ENCODE data around the gene HNRNPA2B1. TPM values are rescaled to one million over a fixed set of nuclear protein-coding genes. Genes with fewer than 3 reads are reported as not detected.

HNRNPA2B1 gene
- polyA plus RNA-seq, 1 donor = 946 TPM

GRCh38 chr7:26216049-26216448, 15.5 kb upstream of the HNRNPA2B1 start:
- no peaks in the 10 kb centered on the region for H3K9me3 ChIP-seq (ENCODE audit: control insufficient read depth, low read depth, low read length)
- H3K27ac ChIP-seq (ENCODE audit: low read length) = no peak overlapping the region
- no peaks in the 10 kb centered on the region for H3K27me3 ChIP-seq (ENCODE audit: control insufficient read depth, insufficient read depth, low read length)
- peaks cover 5% of the 10 kb centered on the region for H3K36me3 ChIP-seq (ENCODE audit: control insufficient read depth, insufficient read depth, low read length)
- whole genome bisulfite sequencing (ENCODE audit: insufficient coverage, low lambda C conversion rate) = no CpG with 5 or more reads among the region's 2 CpGs
- no peaks in the 10 kb centered on the region for H3K4me1 ChIP-seq (ENCODE audit: control insufficient read depth, insufficient read depth, low read length)
- DNase-seq = no peak
- no peak overlapping the region for H3K4me3 ChIP-seq (ENCODE audit: low read length)

DNA sequence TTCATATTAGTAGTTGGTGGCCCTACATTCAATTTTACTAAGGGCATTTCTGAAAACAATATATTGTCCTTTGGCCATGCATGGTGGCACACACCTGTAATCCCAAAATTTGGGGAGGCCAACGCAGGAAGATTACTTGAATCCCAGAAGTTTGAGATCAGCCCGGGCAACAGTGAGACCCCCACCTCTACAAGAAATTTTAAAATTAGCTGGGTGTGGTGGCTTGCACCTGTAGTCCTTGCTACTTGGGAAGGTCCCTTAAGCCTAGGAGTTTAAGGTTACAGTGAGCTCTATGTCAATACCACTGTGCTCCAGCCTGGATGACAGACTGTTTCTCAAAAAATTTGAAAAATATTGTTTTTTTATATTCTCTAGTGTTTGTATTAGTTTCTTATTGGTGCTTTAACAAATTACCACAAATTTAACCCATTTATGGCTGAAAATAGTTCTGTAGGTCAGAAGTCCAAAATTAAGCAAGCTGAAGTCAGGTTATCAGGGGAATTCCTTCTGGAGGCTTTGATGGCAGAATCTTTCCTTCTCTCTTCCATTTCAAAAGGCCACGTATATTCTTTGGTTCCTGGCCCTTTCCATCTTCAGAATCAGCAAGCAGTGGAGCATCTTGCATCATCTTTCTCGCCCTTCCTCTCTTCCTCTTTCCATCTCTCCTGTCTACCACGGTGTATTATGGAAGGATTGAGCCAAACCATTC, 13.4 kb upstream of the HNRNPA2B1 start:
- no peak for DNase-seq
- Histone ChIP-seq H3K27me3 (ENCODE audit: control insufficient read depth, insufficient read depth, low read length) (no peaks in the 10 kb centered on the region), H3K4me1 (ENCODE audit: control insufficient read depth, insufficient read depth, low read length) (no peaks in the 10 kb centered on the region), H3K4me3 (ENCODE audit: low read length) (no peak overlapping the region), H3K9me3 (ENCODE audit: control insufficient read depth, low read depth, low read length) (no peaks in the 10 kb centered on the region), H3K36me3 (ENCODE audit: control insufficient read depth, insufficient read depth, low read length) (peaks cover 23% of the 10 kb centered on the region), H3K27ac (ENCODE audit: low read length) (no peak overlapping the region)
- WGBS (ENCODE audit: insufficient coverage, low lambda C conversion rate) = 60% methylated on average over 1 of the region's 5 CpGs

DNA sequence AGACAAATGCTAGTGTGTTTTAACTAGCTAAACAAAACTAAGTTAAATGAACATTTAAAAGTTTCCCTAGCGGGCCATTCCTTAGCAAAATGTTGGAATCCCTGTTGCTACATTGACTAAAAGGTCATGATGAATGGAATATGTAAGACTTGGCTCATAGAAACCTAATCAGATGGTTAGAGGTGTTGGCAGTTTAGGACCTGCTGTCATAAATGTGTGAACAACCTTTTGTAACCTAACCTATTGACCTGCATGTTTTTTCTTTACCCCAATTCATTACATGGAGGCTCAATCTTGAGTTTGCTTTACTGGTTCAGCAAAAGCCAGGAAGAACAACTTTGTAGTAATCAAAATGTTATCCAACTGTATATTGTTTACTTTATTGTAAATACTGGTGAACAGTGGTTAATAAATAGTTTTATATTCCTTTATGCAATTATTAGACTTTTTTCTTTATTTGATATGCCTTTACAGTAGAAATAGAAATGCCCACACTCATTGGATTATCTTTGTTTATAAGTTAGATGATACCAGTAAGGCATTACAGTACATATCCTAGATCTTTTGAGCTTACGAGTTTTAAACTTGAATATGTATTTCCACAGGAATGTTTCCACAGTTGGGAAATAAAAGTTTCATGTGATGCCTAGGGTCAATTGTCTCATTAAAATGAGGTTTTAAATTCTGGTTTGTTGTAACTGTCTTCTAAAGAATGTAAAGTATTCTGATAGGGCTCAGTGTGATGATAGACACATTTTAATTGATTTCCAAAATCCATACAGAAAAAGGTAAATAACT, 12.6 kb upstream of the HNRNPA2B1 start:
- H3K4me3 ChIP-seq (ENCODE audit: low read length) = no peak overlapping the region

DNA sequence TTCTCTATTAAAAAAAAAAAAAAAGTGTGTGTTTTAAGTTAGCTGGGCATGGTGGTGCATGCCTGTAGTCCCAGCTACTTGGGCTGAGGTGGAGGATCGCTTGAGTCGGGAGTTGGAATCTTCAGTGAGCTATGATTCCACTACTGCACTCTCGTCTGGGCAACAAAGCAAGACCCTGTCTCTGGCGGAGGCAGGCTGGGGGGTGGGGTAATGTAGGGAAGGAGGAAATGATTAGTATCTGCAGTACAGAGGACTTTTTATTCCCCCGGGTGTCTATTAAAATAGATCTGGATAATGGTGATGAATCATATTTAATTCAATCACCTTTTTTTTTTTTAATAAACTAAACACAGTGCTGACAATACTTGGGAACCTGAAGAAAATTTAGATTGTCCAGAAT, 7.5 kb upstream of the HNRNPA2B1 start:
- H3K27me3 ChIP-seq (ENCODE audit: control insufficient read depth, insufficient read depth, low read length) = no peaks in the 10 kb centered on the region
- no peak for DNase-seq
- no peak overlapping the region for H3K27ac ChIP-seq (ENCODE audit: low read length)
- no peaks in the 10 kb centered on the region for H3K9me3 ChIP-seq (ENCODE audit: control insufficient read depth, low read depth, low read length)
- H3K4me1 ChIP-seq (ENCODE audit: control insufficient read depth, insufficient read depth, low read length) = no peaks in the 10 kb centered on the region
- WGBS (ENCODE audit: insufficient coverage, low lambda C conversion rate) = no CpG with 5 or more reads among the region's 5 CpGs
- H3K4me3 ChIP-seq (ENCODE audit: low read length) = no peak overlapping the region
- peaks cover 50% of the 10 kb centered on the region for H3K36me3 ChIP-seq (ENCODE audit: control insufficient read depth, insufficient read depth, low read length)

More for the DNA sequence above, 12.6 kb upstream of the HNRNPA2B1 start:
- peaks cover 28% of the 10 kb centered on the region for H3K36me3 ChIP-seq (ENCODE audit: control insufficient read depth, insufficient read depth, low read length)
- no peak overlapping the region for H3K27ac ChIP-seq (ENCODE audit: low read length)
- DNase-seq = no peak
- WGBS (ENCODE audit: insufficient coverage, low lambda C conversion rate) = 83% methylated on average over 2 of the region's 2 CpGs
- H3K4me1 ChIP-seq (ENCODE audit: control insufficient read depth, insufficient read depth, low read length) = no peaks in the 10 kb centered on the region
- no peaks in the 10 kb centered on the region for H3K27me3 ChIP-seq (ENCODE audit: control insufficient read depth, insufficient read depth, low read length)
- H3K9me3 ChIP-seq (ENCODE audit: control insufficient read depth, low read depth, low read length) = no peaks in the 10 kb centered on the region

DNA sequence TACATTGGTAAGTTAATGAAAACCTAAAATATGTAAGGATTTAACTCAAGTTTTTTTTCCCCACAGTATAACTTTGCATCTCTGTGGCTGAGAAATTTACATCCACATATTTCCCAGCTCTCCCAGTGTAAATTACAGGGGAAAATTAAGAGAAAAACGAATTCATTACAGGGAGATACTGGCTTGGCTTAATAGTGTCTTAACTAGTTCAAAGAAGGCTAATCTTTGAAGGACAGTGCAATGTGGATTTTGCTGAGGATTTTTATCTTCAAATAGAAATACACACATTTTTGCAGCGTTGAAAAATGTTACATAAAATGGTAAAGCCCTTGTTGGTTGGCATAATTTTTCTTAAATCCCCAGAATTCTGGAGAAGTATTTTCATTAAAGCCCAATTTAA, 2.5 kb upstream of the HNRNPA2B1 start:
- no peaks in the 10 kb centered on the region for H3K27me3 ChIP-seq (ENCODE audit: control insufficient read depth, insufficient read depth, low read length)
- H3K27ac ChIP-seq (ENCODE audit: low read length) = peak overlapping the region; percentile 87
- no peak for DNase-seq
- H3K9me3 ChIP-seq (ENCODE audit: control insufficient read depth, low read depth, low read length) = no peaks in the 10 kb centered on the region
- H3K4me3 ChIP-seq (ENCODE audit: low read length) = peak overlapping the region; percentile 78
- H3K4me1 ChIP-seq (ENCODE audit: control insufficient read depth, insufficient read depth, low read length) = no peaks in the 10 kb centered on the region
- H3K36me3 ChIP-seq (ENCODE audit: control insufficient read depth, insufficient read depth, low read length) = peaks cover 21% of the 10 kb centered on the region
- 7% methylated on average over 2 of the region's 2 CpGs for WGBS (ENCODE audit: insufficient coverage, low lambda C conversion rate)

GRCh38 chr7:26202019-26202990, 1.8 kb upstream of the HNRNPA2B1 start:
- Histone ChIP-seq H3K27me3 (ENCODE audit: control insufficient read depth, insufficient read depth, low read length) (no peaks in the 10 kb centered on the region), H3K36me3 (ENCODE audit: control insufficient read depth, insufficient read depth, low read length) (peaks cover 18% of the 10 kb centered on the region), H3K9me3 (ENCODE audit: control insufficient read depth, low read depth, low read length) (no peaks in the 10 kb centered on the region), H3K27ac (ENCODE audit: low read length) (peak overlapping the region; percentile 96), H3K4me3 (ENCODE audit: low read length) (peak overlapping the region; percentile 78), H3K4me1 (ENCODE audit: control insufficient read depth, insufficient read depth, low read length) (peaks cover under 1% of the 10 kb centered on the region)
- no CpG with 5 or more reads among the region's 68 CpGs for WGBS (ENCODE audit: insufficient coverage, low lambda C conversion rate)
- DNase-seq = peak; percentile 40 to 71

- no CpG with 5 or more reads among the region's 86 CpGs for WGBS (ENCODE audit: insufficient coverage, low lambda C conversion rate)
- Histone ChIP-seq H3K9me3 (ENCODE audit: control insufficient read depth, low read depth, low read length) (no peaks in the 10 kb centered on the region), H3K27me3 (ENCODE audit: control insufficient read depth, insufficient read depth, low read length) (no peaks in the 10 kb centered on the region), H3K4me3 (ENCODE audit: low read length) (peak within 1 kb of the TSS; percentile 78), H3K36me3 (ENCODE audit: control insufficient read depth, insufficient read depth, low read length) (peaks cover 18% of the 10 kb centered on the region), H3K27ac (ENCODE audit: low read length) (peak within 1 kb of the TSS; percentile 96), H3K4me1 (ENCODE audit: control insufficient read depth, insufficient read depth, low read length) (peaks cover 9% of the 10 kb centered on the region)
- DNase-seq = peak; percentile 89 to 94
Measured at GRCh38 chr7:26201247-26202018, 887 bp upstream of the HNRNPA2B1 start, which contains the start of gene CBX3. Gene CBX3, plus strand, starts transcription at chr7:26201745. Its CDS starts 1,254 bp downstream, at chr7:26202999.

DNA sequence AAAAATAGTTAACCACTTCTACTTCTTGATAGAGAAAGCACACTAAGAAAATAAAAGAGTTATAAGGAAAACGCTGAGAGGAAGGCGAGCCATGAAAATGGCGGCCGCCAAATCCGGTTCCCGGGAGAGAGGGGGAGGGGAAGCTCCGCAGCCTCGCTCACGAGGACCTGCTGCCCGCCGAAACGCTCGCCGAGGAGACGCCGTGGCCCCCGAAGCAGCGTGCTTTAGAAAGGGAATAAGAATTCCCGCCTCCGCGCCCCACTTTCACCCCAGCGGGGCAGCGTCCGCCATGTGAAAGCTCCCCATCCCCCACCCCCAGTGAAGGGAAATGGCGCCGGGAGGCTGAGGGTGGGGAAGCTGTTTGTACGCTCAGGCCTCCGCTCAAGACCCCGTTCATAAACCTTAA, 505 bp downstream of the HNRNPA2B1 start:
- Histone ChIP-seq H3K36me3 (ENCODE audit: control insufficient read depth, insufficient read depth, low read length) (peaks cover 26% of the 10 kb centered on the region), H3K4me1 (ENCODE audit: control insufficient read depth, insufficient read depth, low read length) (peaks cover 22% of the 10 kb centered on the region), H3K27ac (ENCODE audit: low read length) (peak overlapping the region; percentile 95), H3K4me3 (ENCODE audit: low read length) (peak overlapping the region; percentile 78), H3K27me3 (ENCODE audit: control insufficient read depth, insufficient read depth, low read length) (no peaks in the 10 kb centered on the region), H3K9me3 (ENCODE audit: control insufficient read depth, low read depth, low read length) (no peaks in the 10 kb centered on the region)
- WGBS (ENCODE audit: insufficient coverage, low lambda C conversion rate) = no CpG with 5 or more reads among the region's 29 CpGs
- peak in 1 of 2 donors; percentile 37 for DNase-seq

GRCh38 chr7:26199301-26200037, 1.1 kb downstream of the HNRNPA2B1 start:
- DNase-seq = peak; percentile 53 to 79
- Histone ChIP-seq H3K4me1 (ENCODE audit: control insufficient read depth, insufficient read depth, low read length) (peaks cover 25% of the 10 kb centered on the region), H3K9me3 (ENCODE audit: control insufficient read depth, low read depth, low read length) (no peaks in the 10 kb centered on the region), H3K27me3 (ENCODE audit: control insufficient read depth, insufficient read depth, low read length) (no peaks in the 10 kb centered on the region), H3K36me3 (ENCODE audit: control insufficient read depth, insufficient read depth, low read length) (peaks cover 31% of the 10 kb centered on the region), H3K27ac (ENCODE audit: low read length) (peak overlapping the region; percentile 95), H3K4me3 (ENCODE audit: low read length) (peak overlapping the region; percentile 78)
- WGBS (ENCODE audit: insufficient coverage, low lambda C conversion rate) = 0% methylated on average over 1 of the region's 36 CpGs
